CD4-positive, alpha-beta T cell treated with Interleukin-15 for 1 hour (primary cell): ENCODE results near the gene C16orf86.

Source experiments
- DNase-seq: peaks from one replicate; pipeline ENCODE4 v3.0.0-alpha.2; 2020

Gene C16orf86

GRCh38 chr16:67653789-67654402 lies 12.7 kb upstream of the C16orf86 start:
- no peak for DNase-seq

GRCh38 chr16:67654403-67654911 lies 12.2 kb upstream of the C16orf86 start:
- no peak for DNase-seq

GRCh38 chr16:67655363-67655762 lies 11.3 kb upstream of the C16orf86 start:
- DNase-seq: no peak

- DNase-seq: no peak
These were observed 10.1 kb upstream of the C16orf86 start for GRCh38 chr16:67656344-67657016.

GRCh38 chr16:67657017-67657608 lies 9.5 kb upstream of the C16orf86 start:
- DNase-seq: no peak

GRCh38 chr16:67657751-67658518 lies 8.7 kb upstream of the C16orf86 start:
- no peak for DNase-seq

- no peak for DNase-seq
These were observed 7.6 kb upstream of the C16orf86 start for GRCh38 chr16:67658849-67659674.

- DNase-seq: peak; percentile 93
These were observed 6.7 kb upstream of the C16orf86 start, which contains the start of gene ACD for GRCh38 chr16:67659675-67660563. Gene ACD (minus strand): TSS chr16:67660260. CDS start chr16:67660220, 40 bp downstream.

- DNase-seq: peak; percentile 99
These were observed 6.0 kb upstream of the C16orf86 start, which contains the start of gene PARD6A for GRCh38 chr16:67660564-67661028. Gene PARD6A (plus strand): TSS chr16:67660960. CDS start chr16:67661039, 79 bp downstream.

GRCh38 chr16:67661101-67661761 lies 5.4 kb upstream of the C16orf86 start:
- no peak for DNase-seq

- DNase-seq: no peak
These were observed 4.5 kb upstream of the C16orf86 start for GRCh38 chr16:67661886-67662652.

- DNase-seq: no peak
These were observed 4.0 kb upstream of the C16orf86 start for GRCh38 chr16:67662653-67663010.

- no peak for DNase-seq
These were observed 3.3 kb upstream of the C16orf86 start for GRCh38 chr16:67663151-67663876.

- no peak for DNase-seq
These were observed 2.8 kb upstream of the C16orf86 start for GRCh38 chr16:67663877-67664222.

GRCh38 chr16:67664258-67664657 lies 2.4 kb upstream of the C16orf86 start:
- no peak for DNase-seq

- DNase-seq: no peak
These were observed 1.7 kb upstream of the C16orf86 start for GRCh38 chr16:67664871-67665270.

- DNase-seq: no peak
These were observed 1.0 kb upstream of the C16orf86 start for GRCh38 chr16:67665598-67665997.

GRCh38 chr16:67666032-67666551 lies 522 bp upstream of the C16orf86 start:
- no peak for DNase-seq

GRCh38 chr16:67667453-67667816 lies 821 bp downstream of the C16orf86 start:
- DNase-seq: no peak
